Stimulated activated CD8-positive, alpha-beta memory T cell treated with anti-CD3 and anti-CD28 coated beads, Interleukin-7, amount 100 ng/mL, for 48 hours (primary cell): ENCODE measurements around the gene ZMYND11.
"Not testable (repeated sequence)": the region's sequence is repeated elsewhere in the genome, so short reads cannot be mapped to it uniquely, and the experiment has no call there.

ENCODE experiments used
- DNase-seq, 2 donors: peaks; one replicate each; pipeline ENCODE4 v3.0.0-alpha.2; 2020; ENCODE audit warnings: low read depth in 1 of 2; ENCODE audit errors: extremely low read depth in 1 of 2

ZMYND11 gene

GRCh38 chr10:132946-133898, 2.0 kb upstream of the ZMYND11 start:
- DNase-seq: no peak

- DNase-seq: peak in 1 of 2 donors; percentile 4
Measured at GRCh38 chr10:134247-135131, 766 bp upstream of the ZMYND11 start.

DNA sequence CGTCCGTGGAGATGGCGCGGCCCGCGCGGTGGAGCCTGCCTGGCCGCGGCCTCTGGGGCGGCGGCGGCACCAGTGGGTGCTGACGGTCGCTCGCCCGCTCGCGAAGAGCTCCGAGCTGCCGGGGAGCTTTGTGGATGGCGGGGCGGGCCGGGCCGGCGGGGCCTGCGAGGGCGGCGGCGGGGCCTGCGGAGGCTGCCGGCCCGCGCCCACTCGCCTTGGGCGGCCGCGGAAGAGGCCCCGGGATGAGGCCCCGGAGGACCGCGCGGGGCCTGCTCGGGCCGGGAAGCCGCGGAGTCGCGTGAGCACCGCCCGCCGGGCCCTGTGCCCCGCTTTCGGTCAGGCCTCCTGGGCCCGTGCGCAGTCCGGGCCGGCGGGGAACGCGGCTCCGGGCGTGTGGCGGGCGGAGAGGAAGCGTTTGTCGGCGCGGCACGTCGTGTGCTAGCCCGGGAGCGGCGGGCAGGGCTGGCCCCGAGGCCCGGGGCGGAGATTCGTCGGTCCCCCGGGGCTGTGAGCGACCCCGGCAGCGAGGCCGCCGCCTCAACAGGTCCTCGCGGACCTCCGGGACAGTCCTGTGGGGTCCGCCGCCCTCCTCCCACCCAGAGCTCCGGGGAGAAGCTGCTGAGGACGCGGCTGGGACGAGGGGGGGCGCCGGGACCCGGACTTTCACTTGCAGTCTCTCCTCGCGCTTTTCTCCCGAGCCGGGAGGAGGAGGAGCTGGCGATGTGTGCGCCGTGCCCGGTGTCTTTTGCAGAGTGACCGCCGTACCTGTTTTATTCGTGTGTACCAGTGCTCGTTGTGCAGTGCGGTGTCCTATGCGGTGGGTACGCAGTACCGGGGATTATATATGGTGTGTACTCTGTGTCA, 578 bp downstream of the ZMYND11 start:
- DNase-seq: peak; percentile 27 to 37

- DNase-seq: no peak
Measured at GRCh38 chr10:136465-136762, 1.2 kb downstream of the ZMYND11 start.

- DNase-seq: peak in 1 of 2 donors; percentile 35
Measured at GRCh38 chr10:137031-137430, 1.8 kb downstream of the ZMYND11 start.

DNA sequence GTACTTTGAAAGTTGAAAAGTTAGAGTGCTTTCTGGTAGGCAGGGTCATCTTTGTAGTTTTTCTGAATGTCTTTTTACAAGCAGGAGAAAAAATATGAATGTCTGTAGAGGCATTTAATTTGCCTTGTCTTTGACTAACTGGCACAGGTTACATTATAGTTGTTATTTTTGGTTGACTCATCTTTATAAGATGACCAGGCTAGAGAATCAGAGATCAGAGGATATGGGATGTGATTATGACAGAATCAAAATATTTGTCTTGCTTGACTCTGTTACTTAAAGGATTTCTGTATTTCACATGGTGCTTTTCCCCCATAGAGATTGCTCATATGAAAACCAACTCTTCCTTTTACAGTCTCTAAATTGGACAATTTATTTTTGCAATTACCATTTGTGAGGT, 2.4 kb downstream of the ZMYND11 start:
- no peak for DNase-seq

DNA sequence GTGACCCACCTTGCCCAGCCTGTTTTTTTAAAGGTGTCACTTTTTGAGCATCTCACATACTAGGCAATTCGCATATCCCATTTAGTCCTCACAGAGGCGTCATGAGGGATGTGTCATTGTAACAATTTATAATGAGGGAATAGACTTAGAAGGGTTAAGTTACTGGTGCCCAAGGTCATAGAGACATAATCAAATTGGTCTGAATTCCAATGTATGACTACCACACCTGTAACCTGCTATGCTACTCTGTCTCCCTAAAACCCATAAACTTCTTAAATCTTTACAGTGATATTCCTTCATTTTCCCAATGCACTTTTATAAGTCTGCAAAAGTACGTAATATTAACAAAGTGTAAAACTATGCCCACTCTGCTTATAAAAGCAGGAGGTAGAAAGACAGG, 7.1 kb downstream of the ZMYND11 start:
- DNase-seq: no peak

DNA sequence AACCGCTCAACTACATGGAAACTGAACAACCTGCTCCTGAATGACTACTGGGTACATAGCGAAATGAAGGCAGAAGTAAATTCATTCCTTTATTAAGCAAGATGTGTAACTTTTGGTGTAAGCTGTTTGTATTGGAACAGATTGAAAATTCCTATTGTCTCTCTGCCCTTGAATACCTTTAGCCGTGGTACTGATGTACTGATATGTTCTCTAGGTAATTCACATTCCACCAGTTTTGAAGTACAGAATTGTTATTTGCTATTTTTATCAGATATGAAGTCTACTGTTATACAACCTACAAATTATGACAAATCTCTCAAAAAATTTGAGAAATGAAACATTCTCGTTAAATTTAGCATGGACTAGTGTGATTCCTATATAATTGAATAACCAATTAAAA, 17.7 kb downstream of the ZMYND11 start:
- DNase-seq: no peak

- DNase-seq: no peak
Measured at GRCh38 chr10:154348-154747, 19.1 kb downstream of the ZMYND11 start.

DNA sequence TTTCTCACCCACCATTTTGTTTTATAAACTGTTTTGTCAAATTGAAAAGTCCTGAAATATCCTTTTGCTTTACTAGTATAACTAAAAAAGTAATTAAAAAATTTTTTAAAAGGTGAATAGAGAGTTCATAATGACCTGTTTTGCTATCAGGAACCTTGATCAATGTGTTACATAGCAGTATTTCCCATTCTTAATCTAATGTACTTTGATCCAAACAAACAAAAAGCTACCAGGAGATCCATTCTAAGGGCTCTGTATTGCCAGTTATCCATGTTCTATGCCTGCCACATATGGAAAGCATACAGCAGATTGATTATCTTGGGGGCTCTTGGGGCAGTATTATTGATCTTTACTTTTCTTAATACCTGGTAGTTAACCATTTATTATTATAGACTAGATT, 32.1 kb downstream of the ZMYND11 start:
- no peak for DNase-seq

GRCh38 chr10:173741-174140, 38.5 kb downstream of the ZMYND11 start:
- DNase-seq: no peak

DNA sequence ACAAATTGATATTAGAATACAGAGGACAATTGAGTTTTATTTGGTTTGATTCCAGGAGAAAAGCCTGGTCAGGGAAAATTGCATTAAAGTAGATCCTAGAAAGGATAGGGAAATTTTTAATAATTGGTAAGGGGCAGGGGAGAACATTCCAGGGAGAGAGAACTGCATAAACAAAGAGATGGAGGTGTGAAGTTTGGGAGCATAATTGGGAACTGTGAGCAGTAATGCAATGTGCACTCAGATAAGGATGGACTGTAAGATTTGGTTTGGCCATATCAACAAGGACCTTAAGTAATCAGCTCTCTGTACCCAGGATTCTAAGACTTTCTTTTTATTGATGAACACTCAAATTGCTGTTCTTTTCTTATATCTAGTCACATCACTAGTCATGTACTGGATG, 41.4 kb downstream of the ZMYND11 start:
- no peak for DNase-seq

GRCh38 chr10:178208-178607, 43.0 kb downstream of the ZMYND11 start:
- DNase-seq: no peak

GRCh38 chr10:178723-179122, 43.5 kb downstream of the ZMYND11 start:
- DNase-seq: no peak

- peak in 1 of 2 donors; percentile 4 for DNase-seq
Measured at GRCh38 chr10:182441-183201, 47.4 kb downstream of the ZMYND11 start.

DNA sequence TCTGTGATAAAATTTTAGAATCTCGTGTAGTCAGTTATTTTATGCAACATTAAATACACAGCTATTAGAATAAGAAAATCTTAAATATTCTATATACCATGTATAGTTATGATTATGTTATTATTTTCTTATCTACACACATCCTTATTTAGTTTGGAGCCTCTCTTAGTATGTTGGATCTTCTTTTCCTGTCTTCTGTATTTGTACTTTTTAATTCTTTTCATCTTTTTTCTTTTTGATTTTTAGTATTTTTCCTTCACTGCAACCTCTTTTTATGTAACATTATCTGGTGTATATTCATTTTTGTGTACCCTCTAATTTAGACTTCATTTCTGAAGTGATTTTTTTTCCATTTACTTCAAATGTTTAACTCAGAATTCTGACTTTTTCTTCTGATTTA, 48.9 kb downstream of the ZMYND11 start:
- DNase-seq: no peak

DNA sequence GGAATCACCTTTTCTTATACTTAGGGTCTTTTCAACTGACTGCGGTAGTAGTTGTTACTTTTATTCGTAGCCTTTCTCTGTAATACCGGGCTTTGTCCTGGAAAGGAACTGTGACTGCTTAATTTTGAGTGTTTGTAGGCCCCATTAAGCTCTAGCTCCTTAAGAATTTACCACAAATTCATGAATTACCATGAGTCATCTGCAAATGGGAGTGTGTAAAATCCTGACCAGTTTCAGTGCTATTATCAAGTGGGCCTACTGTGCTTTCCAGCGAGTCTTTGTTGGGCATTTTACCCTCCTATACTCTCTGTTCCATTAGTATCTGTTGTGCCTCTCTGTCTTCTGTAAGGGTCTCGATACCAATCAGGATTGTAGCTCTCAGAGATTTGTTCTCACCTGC, 49.7 kb downstream of the ZMYND11 start:
- no peak for DNase-seq

DNA sequence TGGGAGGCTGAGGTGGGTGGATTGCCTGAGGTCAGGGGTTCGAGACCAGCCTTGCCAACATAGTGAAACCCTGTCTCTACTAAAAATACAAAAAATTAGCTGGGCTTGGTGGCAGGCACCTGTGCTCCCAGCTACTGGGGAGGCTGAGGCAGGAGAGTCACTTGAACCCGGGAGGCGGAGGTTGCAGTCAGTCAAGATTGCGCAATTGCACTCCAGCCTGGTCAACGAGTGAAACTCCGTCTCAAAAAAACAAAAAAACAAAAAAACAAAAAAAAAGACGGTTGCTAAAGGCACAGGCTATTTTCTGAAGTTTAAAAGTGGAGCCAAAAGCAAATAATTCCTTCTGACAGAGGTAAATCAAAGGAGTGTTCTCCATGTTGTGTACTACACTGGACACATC, 50.3 kb downstream of the ZMYND11 start:
- DNase-seq: not testable (repeated sequence)

GRCh38 chr10:186911-187310, 51.7 kb downstream of the ZMYND11 start:
- DNase-seq: no peak

DNA sequence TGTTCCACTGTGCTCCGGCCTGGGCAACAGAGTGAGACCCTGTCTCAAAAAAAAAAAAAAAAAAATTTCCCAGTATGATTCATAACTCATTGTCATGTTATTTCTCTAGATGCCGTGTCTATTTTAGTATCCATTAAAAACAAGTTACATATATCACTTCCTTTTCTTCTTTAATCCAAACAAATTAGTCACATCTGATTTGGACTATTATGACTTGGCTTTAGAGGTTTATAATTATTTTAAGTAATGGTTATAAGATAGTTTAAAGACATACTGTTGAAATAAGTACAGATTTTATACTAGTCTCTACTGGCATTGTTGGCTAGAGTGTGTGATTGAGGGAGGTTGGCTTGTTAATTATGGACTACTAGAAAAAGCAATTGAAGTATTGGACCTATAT, 53.3 kb downstream of the ZMYND11 start:
- no peak for DNase-seq
